Activated CD8-positive, alpha-beta T cell treated with anti-CD3 and anti-CD28 coated beads, Interleukin-2, amount 10 ng/mL, durations not matched to agents 7 days and 5 days (primary cell): ENCODE results near the gene EXOC3L4. TPM values are rescaled to one million over a fixed set of nuclear protein-coding genes. Genes with fewer than 3 reads are reported as not detected.

ENCODE experiments used
- ATAC-seq: fragments of 150-1000 bp; cut with Tn5 transposase; one replicate; pipeline ENCODE4 v1.10.0; 2021; ENCODE audit warnings: moderate library complexity
- CTCF ChIA-PET: fragments of 350-600 bp; sonication (Branson Sonifier 250); formaldehyde crosslinking; loops from one replicate; lab custom pipeline; 2021; ENCODE audit warnings: antibody characterized with exemption; lab: Charles Lee
- POLR2A ChIA-PET: fragments of 350-600 bp; sonication (Branson Sonifier 250); formaldehyde crosslinking; loops from one replicate; lab custom pipeline; 2021; ENCODE audit warnings: antibody characterized with exemption; lab: Charles Lee
- DNase-seq: peaks from one replicate; pipeline ENCODE4 v3.0.0-alpha.2; 2020
- H3K27ac Mint-ChIP-seq: one replicate; pipeline ENCODE4 v1.8.0; 2021; ENCODE audit warnings: mild to moderate bottlenecking, mixed read lengths
- H3K27me3 Mint-ChIP-seq: one replicate; pipeline ENCODE4 v1.8.0; 2021; ENCODE audit warnings: low read depth, mixed read lengths
- H3K36me3 Mint-ChIP-seq: one replicate; pipeline ENCODE4 v1.8.0; 2021; ENCODE audit warnings: low read depth, mixed read lengths
- H3K4me1 Mint-ChIP-seq: one replicate; pipeline ENCODE4 v1.8.0; 2021; ENCODE audit warnings: low read depth, mixed read lengths
- H3K4me3 Mint-ChIP-seq: one replicate; pipeline ENCODE4 v1.8.0; 2021; ENCODE audit warnings: mild to moderate bottlenecking, mixed read lengths
- H3K9me3 Mint-ChIP-seq: one replicate; pipeline ENCODE4 v1.8.0; 2022; ENCODE audit warnings: mixed read lengths; ENCODE audit not compliant: insufficient read depth
- total RNA-seq, 2 experiments: library from RNA; stranded (reverse); gene quantifications; one replicate each; pipeline ENCODE4 v1.2.3, GENCODE V29; 2021

Gene EXOC3L4
- total RNA-seq, 2 experiments from 2014 or later: not detected

DNA sequence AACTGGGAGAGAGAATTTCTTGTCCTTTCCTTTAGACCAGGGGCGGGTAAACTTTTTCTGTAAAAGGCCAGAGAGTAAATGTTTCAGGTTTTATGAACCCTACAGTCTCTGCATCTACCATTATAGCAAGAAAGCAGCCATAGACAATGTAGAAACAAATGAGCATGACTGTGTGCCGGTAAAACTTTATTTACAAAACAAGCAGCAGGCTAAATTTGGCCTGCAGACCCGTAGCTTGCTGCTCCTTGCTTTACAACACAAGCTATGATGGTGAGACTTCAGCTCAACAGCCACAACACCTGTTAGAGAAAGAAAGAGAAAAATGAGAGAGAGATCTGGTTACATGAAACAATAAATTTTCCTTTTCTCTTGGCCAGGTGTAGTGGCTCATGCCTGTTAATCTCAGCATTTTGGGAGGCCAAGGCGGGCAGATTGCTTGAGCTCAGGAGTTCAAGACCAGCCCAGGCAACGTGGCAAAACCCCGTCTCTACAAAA is 33.0 kb upstream of the EXOC3L4 start:
- ATAC-seq (no peak), DNase-seq (no peak)
- Mint-ChIP-seq H3K27me3 (peaks cover 38% of the 10 kb centered on the region), H3K4me3 (no peak overlapping the region), H3K9me3 (no peaks in the 10 kb centered on the region), H3K27ac (no peak overlapping the region), H3K4me1 (peaks cover 1% of the 10 kb centered on the region), H3K36me3 (no peaks in the 10 kb centered on the region)
- CTCF ChIA-PET: no interaction called here
- POLR2A ChIA-PET: no interaction called here

DNA sequence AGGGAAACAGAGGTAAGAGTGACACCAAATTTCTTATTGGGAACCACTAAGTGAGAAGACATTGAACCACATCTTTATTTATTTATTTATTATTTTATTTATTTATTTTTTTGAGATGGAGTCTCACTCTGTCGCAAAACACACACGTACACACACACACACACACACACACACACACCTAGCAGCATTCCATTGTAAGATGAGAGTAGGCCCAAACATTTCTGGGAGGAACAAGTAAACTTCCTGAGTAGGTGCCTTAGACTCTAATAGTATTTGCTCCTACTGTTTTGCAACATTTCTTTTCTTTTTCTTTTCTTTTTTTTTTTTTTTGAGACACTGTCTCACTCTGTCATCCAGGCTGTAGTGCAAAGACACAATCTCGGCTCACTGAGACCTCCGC is 30.1 kb upstream of the EXOC3L4 start:
- Mint-ChIP-seq H3K9me3 (no peaks in the 10 kb centered on the region), H3K4me3 (no peak overlapping the region), H3K27me3 (peaks cover 24% of the 10 kb centered on the region), H3K36me3 (no peaks in the 10 kb centered on the region), H3K27ac (no peak overlapping the region), H3K4me1 (no peaks in the 10 kb centered on the region)
- CTCF ChIA-PET: no interaction called here
- POLR2A ChIA-PET: no interaction called here
- no peak for DNase-seq
- no peak for ATAC-seq

DNA sequence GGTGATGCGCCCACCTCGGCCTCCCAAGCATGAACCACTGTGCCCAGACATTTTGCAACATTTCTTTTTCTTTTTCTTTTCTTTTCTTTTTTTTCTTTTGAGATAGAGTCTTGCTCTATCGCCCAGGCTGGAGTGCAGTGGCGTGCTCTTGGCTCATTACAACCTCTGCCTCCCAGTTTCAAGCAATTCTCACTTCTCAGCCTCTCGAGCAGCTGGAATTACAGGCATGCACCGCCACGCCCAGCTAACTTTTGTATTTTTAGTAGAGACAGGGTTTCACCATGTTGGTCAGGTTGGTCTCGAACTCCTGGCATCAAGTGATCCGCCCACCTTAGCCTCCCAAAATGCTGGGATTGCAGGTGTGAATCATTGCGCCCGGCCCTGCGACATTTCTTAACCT is 29.5 kb upstream of the EXOC3L4 start:
- Mint-ChIP-seq H3K36me3 (no peaks in the 10 kb centered on the region), H3K4me3 (no peak overlapping the region), H3K9me3 (no peaks in the 10 kb centered on the region), H3K4me1 (no peaks in the 10 kb centered on the region), H3K27ac (no peak overlapping the region), H3K27me3 (peaks cover 19% of the 10 kb centered on the region)
- no peak for DNase-seq
- ATAC-seq: no peak
- ChIA-PET POLR2A (no interaction called here), CTCF (interaction anchor here (1.8 kb wide), 1 partner anchor 40 kb away, joined by 6 read pairs; no protein-coding TSS in a partner anchor)

DNA sequence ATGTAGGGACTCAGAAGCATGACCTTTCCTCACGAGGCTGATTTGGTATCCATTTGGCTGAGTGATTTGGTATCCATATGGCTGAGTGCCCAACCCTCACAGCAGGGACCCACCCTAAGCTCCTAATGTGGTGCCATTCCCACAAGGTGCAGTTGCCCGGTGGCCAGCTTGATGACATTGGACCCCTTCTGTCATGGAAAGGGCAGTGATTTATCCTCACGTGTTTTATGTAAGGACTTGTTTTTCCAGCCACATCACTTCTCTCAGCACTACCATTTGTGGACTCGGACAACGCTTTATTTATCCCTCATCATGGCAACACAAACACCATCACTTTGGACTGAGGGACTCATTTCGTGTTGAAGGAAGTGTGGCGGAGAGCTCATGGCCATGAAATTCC is 28.7 kb upstream of the EXOC3L4 start:
- no peak overlapping the region for H3K4me3 Mint-ChIP-seq
- H3K36me3 Mint-ChIP-seq: no peaks in the 10 kb centered on the region
- no peaks in the 10 kb centered on the region for H3K9me3 Mint-ChIP-seq
- H3K27ac Mint-ChIP-seq: no peak overlapping the region
- ChIA-PET CTCF (interaction anchor here (1.8 kb wide), 1 partner anchor 39 kb away, joined by 6 read pairs; no protein-coding TSS in a partner anchor), POLR2A (no interaction called here)
- no peak for DNase-seq
- H3K27me3 Mint-ChIP-seq: peaks cover 15% of the 10 kb centered on the region
- ATAC-seq: no peak
- no peaks in the 10 kb centered on the region for H3K4me1 Mint-ChIP-seq

DNA sequence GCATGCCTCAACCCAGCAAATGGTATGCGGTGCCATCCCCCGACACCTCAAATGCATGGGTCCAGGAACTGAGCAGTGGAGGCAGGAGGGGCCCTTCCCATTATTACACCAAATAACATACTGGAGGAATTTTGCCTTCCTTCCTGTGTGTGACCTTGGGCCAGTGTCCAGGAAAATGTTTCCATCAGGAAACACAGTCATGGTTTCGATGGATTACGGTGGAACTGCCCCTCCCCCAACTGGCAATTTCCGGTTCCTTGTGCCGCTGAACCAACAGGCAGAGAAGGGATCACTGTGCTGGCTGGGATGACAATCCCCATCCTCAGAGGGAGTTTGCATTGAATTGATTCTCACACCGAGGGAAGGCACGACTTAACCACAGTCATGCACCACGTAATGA is 28.1 kb upstream of the EXOC3L4 start:
- Mint-ChIP-seq H3K4me1 (no peaks in the 10 kb centered on the region), H3K4me3 (no peak overlapping the region), H3K27me3 (peaks cover 15% of the 10 kb centered on the region), H3K36me3 (no peaks in the 10 kb centered on the region), H3K9me3 (no peaks in the 10 kb centered on the region), H3K27ac (no peak overlapping the region)
- ChIA-PET POLR2A (no interaction called here), CTCF (interaction anchor here (1.8 kb wide), 1 partner anchor 39 kb away, joined by 6 read pairs; no protein-coding TSS in a partner anchor)
- no peak for DNase-seq
- no peak for ATAC-seq

DNA sequence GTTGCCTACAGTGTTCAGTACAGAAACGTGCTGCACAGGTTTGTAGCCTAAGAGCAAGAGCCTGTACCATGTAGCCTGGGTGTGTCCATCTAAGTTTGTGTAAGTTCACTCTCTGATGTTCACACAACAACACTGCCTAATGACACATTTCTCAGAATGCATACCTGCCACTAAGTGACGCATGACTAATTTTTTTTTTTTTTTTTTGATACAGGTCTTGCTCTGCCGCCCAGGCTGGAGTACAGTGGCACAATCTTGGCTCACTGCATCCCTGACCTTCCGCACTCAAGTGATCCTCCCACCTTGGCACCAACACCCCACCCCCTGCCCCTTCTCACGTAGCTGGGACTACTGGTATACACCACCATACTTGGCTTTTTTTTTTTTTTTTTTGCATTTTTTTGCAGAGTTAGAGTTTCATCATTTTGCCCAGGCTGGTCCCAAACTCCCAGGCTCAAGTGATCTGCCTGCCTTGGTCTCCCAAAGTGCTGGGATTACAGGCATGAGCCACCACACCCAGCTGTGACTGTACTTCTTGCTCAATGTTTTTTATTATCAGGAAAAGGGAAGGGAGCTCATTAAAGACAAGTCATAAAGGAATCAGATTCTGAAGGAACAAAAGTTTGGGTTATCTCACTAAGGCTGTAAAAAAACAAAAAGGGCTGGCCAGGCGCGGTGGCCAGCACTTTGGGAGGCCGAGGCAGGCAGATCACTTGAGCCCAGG is 27.1 kb upstream of the EXOC3L4 start:
- DNase-seq (no peak), ATAC-seq (no peak)
- ChIA-PET CTCF (no interaction called here), POLR2A (no interaction called here)
- Mint-ChIP-seq H3K9me3 (no peaks in the 10 kb centered on the region), H3K4me1 (no peaks in the 10 kb centered on the region), H3K36me3 (no peaks in the 10 kb centered on the region), H3K4me3 (no peak overlapping the region), H3K27ac (no peak overlapping the region), H3K27me3 (peaks cover 7% of the 10 kb centered on the region)

DNA sequence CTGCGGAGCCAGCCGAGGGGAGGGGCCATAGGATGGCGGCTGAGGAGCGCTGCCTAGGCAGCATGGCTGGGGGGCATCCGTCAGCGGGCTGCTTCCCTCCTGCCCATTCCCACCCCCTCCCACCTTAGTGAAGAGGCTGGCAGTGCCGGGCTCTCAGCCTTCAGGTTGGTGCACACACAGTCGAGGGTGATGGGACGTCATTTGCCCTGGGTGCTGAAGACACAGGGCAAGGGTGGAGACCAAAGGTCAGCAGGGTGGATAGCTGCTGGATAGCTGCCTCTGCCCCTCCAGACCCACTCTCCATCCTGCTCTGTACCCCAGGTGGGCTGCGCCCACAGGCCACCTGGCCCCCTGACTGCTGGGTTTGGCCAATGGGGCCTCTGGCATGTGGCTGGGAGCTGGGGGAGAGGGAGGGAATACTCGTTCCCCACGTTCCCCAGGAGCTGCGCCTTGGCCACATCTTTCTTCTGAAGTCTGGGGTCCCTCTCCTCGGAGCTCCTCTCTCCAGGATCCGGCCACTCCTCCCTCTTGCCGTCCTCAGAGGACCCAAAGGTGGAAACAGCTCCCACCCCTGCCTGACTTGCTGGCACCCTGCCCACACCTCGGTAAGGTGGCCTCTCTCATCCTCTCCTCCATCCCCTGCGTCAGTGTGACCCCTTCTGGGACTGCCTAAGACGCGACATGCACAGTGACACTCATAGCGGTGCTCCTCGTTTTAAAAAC is 26.0 kb upstream of the EXOC3L4 start:
- Mint-ChIP-seq H3K4me1 (no peaks in the 10 kb centered on the region), H3K36me3 (no peaks in the 10 kb centered on the region), H3K27me3 (peaks cover 7% of the 10 kb centered on the region), H3K27ac (no peak overlapping the region), H3K4me3 (no peak overlapping the region), H3K9me3 (no peaks in the 10 kb centered on the region)
- CTCF ChIA-PET: interaction anchor here (1.8 kb wide), 1 partner anchor 37 kb away, joined by 5 read pairs; no protein-coding TSS in a partner anchor
- POLR2A ChIA-PET: no interaction called here
- ATAC-seq (no peak), DNase-seq (no peak)

DNA sequence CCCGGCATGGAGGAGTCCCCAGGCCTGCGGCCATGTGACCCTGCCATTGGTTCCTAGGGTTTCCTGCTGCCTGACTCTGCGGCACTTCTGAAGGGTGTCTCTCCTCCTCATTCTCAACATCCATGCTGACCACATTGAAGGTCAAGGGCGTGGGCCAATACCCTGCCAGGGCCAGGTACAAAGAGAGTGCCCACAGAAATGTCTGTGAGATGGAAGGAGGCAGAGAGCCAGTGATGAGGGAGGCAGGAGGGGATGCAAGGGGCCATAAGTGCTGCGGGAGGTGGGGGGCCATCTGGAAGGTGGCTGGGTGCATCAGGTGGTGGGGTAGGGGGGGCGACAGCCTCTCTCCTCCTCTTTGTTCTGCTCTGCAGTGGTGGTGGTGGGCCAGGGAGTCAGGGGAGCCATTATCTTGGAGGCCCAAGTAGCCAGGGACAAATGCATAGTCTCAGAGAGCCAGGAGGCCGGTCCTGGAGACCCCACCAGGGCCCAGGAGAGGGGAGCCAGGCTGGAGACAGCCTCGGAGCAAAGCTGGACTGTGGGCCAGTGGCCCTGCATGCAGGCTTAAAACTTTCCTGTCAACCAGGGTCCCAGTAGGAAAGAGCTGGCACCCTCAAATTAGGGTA is 24.2 kb upstream of the EXOC3L4 start:
- Mint-ChIP-seq H3K36me3 (no peaks in the 10 kb centered on the region), H3K27me3 (peaks cover 5% of the 10 kb centered on the region), H3K27ac (no peak overlapping the region), H3K4me1 (no peaks in the 10 kb centered on the region), H3K4me3 (no peak overlapping the region), H3K9me3 (no peaks in the 10 kb centered on the region)
- ChIA-PET POLR2A (no interaction called here), CTCF (no interaction called here)
- ATAC-seq (no peak), DNase-seq (no peak)

DNA sequence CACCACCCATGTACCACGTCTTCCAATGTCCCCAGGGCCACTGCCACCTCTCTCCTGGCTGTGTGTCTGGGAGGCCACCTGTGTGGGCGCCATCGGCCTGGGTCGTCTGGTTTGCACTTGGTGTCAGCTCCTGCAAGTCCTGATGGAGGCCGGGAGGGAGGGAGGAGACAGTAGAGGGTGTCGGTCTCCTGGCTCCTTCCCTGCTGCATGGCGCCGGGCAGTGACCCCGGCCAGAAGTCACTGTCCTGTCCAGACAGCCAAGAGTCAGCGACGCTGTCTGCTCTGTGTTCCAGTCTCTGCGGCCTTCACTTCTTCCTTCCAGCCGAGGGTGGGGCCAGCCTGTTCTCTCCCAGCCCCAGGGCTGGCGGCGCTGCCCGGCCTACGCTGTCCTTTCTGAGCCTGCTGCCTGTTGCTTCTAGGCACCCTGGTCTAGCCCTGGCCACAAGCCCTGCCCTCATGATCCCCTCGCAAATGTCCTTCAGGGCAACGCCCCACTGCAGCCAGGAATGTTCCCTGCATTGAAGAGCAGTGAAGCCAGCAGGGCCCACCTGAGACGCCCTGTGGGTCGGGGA is 23.5 kb upstream of the EXOC3L4 start:
- Mint-ChIP-seq H3K27ac (no peak overlapping the region), H3K36me3 (no peaks in the 10 kb centered on the region), H3K9me3 (no peaks in the 10 kb centered on the region), H3K27me3 (peaks cover 5% of the 10 kb centered on the region), H3K4me1 (no peaks in the 10 kb centered on the region), H3K4me3 (no peak overlapping the region)
- DNase-seq (no peak), ATAC-seq (no peak)
- CTCF ChIA-PET: no interaction called here
- POLR2A ChIA-PET: no interaction called here

DNA sequence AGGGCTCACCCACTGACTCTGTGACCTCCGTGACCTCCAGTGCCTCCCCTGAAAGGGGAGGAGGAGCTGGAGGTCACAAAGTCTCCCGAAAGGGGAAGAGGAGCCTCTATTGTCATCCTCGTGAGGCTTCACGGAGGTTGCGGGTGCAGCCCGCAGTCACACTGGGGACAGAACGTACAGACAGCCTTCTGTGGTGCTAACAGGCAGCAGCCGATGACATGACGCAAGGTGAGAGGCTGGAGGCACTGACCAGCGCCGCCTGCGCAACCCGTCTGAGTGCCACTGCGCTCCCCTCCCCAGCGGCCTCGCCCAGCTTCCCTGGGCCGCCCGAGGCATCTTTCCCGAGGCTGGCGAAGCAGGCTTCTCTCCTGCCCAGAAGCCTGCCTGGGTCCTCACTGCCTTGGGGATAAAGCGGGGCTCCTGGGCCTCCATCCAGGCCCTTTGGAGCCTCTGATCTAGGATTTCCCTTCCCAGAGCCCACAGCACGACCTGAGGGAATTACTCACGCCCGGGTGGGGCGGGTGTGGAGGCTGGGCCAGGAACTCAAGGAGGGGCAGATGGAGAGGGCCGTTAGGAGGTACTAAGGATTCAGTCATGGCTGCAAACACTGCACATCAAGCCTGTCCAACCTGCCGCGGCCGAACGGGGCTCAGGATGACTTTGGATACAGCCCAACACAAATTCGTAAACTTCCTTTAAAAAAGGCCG is 22.8 kb upstream of the EXOC3L4 start:
- Mint-ChIP-seq H3K36me3 (no peaks in the 10 kb centered on the region), H3K27ac (no peak overlapping the region), H3K9me3 (no peaks in the 10 kb centered on the region), H3K4me3 (no peak overlapping the region), H3K4me1 (no peaks in the 10 kb centered on the region), H3K27me3 (peaks cover 5% of the 10 kb centered on the region)
- CTCF ChIA-PET: no interaction called here
- POLR2A ChIA-PET: no interaction called here
- no peak for ATAC-seq
- DNase-seq: no peak

DNA sequence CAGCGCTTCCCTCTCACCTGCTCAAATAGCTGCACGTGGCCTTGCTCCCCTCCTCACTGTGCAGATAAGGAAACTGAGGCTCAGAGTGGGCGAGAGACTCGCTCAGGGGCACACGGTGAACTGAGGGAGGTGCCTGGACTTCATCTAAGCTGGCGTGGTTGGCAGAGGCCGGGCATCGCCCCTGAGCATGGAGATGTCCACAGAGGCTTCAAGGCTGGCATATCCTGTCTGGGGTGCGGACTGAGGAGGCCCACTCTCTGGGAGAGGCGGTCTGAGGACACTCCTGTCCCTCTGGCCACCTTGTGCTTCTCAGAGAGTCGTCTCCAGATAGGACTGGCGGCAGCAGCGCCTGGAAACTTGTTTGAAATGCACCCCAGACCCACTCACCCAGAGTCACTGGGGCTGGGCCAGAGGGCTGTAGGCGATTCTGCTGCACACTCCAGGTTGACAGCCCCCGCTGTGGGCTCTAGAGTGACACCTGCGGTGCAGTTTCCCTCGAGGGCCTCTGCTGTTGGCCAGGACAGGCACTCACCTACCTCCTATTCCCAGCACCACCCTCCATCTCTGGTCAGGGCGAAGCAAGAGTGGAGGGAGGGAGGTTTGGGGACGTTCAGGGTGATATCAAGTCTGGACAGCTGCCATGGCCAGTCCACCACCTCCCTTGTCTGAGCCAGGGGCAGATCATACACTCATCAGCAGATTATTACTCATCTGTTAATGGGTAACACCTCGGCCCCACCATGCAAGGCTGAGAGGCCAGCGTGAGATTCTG is 21.7 kb upstream of the EXOC3L4 start:
- no peaks in the 10 kb centered on the region for H3K4me1 Mint-ChIP-seq
- ATAC-seq (no peak), DNase-seq (no peak)
- H3K9me3 Mint-ChIP-seq: no peaks in the 10 kb centered on the region
- no peak overlapping the region for H3K4me3 Mint-ChIP-seq
- peaks cover 5% of the 10 kb centered on the region for H3K27me3 Mint-ChIP-seq
- POLR2A ChIA-PET: no interaction called here
- CTCF ChIA-PET: no interaction called here
- no peaks in the 10 kb centered on the region for H3K36me3 Mint-ChIP-seq
- H3K27ac Mint-ChIP-seq: no peak overlapping the region
